Inferior parietal cortex (tissue), 1 donor: ENCODE data around the gene USP54.
"Not testable (repeated sequence)": the region's sequence is repeated elsewhere in the genome, so short reads cannot be mapped to it uniquely, and the experiment has no call there.

Experiments used
- DNase-seq: peaks from one replicate; pipeline ENCODE4 v3.0.0-alpha.2; 2016; ENCODE audit errors: extremely low spot score

USP54 gene

GRCh38 chr10:73590881-73591799 is at the start of gene USP54:
USP54 (minus strand) TSS chr10:73591342; CDS start chr10:73575658, 15,684 bp downstream.
- DNase-seq, result peak; percentile 74

- no peak for DNase-seq
Measured at GRCh38 chr10:73639286-73639685, 48.1 kb upstream of the USP54 start.

- no peak for DNase-seq
Measured at GRCh38 chr10:73635781-73636180, 44.6 kb upstream of the USP54 start.

GRCh38 chr10:73634421-73634820 is 43.3 kb upstream of the USP54 start:
- DNase-seq, result no peak

GRCh38 chr10:73629165-73629564 is 38.0 kb upstream of the USP54 start:
- no peak for DNase-seq

- no peak for DNase-seq
Measured at GRCh38 chr10:73628405-73628804, 37.3 kb upstream of the USP54 start.

GRCh38 chr10:73627300-73627699 is 36.2 kb upstream of the USP54 start:
- DNase-seq, result no peak

GRCh38 chr10:73625884-73626752 is 35.0 kb upstream of the USP54 start:
- DNase-seq, result peak; percentile 95

GRCh38 chr10:73625004-73625883 is 34.1 kb upstream of the USP54 start:
- DNase-seq, result peak; percentile 47

- DNase-seq, result no peak
Measured at GRCh38 chr10:73623056-73623455, 31.9 kb upstream of the USP54 start.

GRCh38 chr10:73620974-73621373 is 29.8 kb upstream of the USP54 start:
- not testable (repeated sequence) for DNase-seq

- DNase-seq, result not testable (repeated sequence)
Measured at GRCh38 chr10:73617143-73617542, 26.0 kb upstream of the USP54 start.

- no peak for DNase-seq
Measured at GRCh38 chr10:73614720-73615119, 23.6 kb upstream of the USP54 start.

GRCh38 chr10:73609116-73609515 is 18.0 kb upstream of the USP54 start:
- no peak for DNase-seq

GRCh38 chr10:73601486-73601921 is 10.4 kb upstream of the USP54 start:
- DNase-seq, result no peak

- no peak for DNase-seq
Measured at GRCh38 chr10:73597346-73597745, 6.2 kb upstream of the USP54 start.

- DNase-seq, result no peak
Measured at GRCh38 chr10:73593812-73594211, 2.7 kb upstream of the USP54 start.

GRCh38 chr10:73593110-73593509 is 2.0 kb upstream of the USP54 start:
- no peak for DNase-seq

GRCh38 chr10:73591935-73592699 is 975 bp upstream of the USP54 start:
- peak; percentile 84 for DNase-seq

- DNase-seq, result peak; percentile 75
Measured at GRCh38 chr10:73589563-73590126, 1.5 kb downstream of the USP54 start.
